Keratinocyte (primary cell): Measurements from ENCODE around the gene IL1RL1. TPM values are rescaled to one million over a fixed set of nuclear protein-coding genes. Genes with fewer than 3 reads are reported as not detected.

Source experiments
- DNase-seq: peaks from one replicate; pipeline ENCODE4 v3.0.0-alpha.2; 2011; ENCODE audit warnings: low read depth, missing footprints, low spot score
- FAIRE-seq: peaks from 2 replicates; lab custom pipeline; 2011; peaks lifted over from hg19 to GRCh38; lab: Jason Lieb, UNC
- H2AFZ ChIP-seq: 2 replicates; pipeline ENCODE4 v1.6.0; 2012; ENCODE audit warnings: low read length, control low read depth, inconsistent platforms; ENCODE audit not compliant: control insufficient read depth
- H3K27ac ChIP-seq: 2 replicates; pipeline ENCODE4 v1.5.1; 2011; ENCODE audit warnings: low read length; ENCODE audit not compliant: control insufficient read depth, insufficient read depth
- H3K27me3 ChIP-seq: 3 replicates; pipeline ENCODE4 v1.6.0; 2011; ENCODE audit warnings: low read length; ENCODE audit not compliant: control insufficient read depth, insufficient read depth; ENCODE audit errors: extremely low read depth
- H3K36me3 ChIP-seq, 2 experiments: 2 replicates in 1 of 2; 3 replicates in 1 of 2; pipeline ENCODE4 v1.5.1; 2011; ENCODE audit warnings: low read length in 2 of 2, mild to moderate bottlenecking in 1 of 2; ENCODE audit not compliant: control insufficient read depth in 2 of 2, insufficient read depth in 2 of 2; ENCODE audit errors: extremely low read depth in 1 of 2
- H3K4me1 ChIP-seq: 3 replicates; pipeline ENCODE4 v1.5.1; 2011; ENCODE audit warnings: low read length; ENCODE audit not compliant: control insufficient read depth, insufficient read depth; ENCODE audit errors: extremely low read depth
- H3K4me2 ChIP-seq: 3 replicates; pipeline ENCODE4 v1.6.0; 2011; ENCODE audit warnings: low read depth, low read length; ENCODE audit not compliant: control insufficient read depth, insufficient read depth; ENCODE audit errors: extremely low read depth
- H3K4me3 ChIP-seq, 3 experiments: fragments of 200-600 bp in 1 of 3; sonication (generic) in 1 of 3; 2 replicates in 2 of 3; 3 replicates in 1 of 3; pipeline ENCODE4 v1.5.1; 2011 to 2016; ENCODE audit warnings: low read length in 3 of 3, mild to moderate bottlenecking in 3 of 3, control low read depth in 2 of 3, inconsistent platforms in 1 of 3, low read depth in 1 of 3, mixed read lengths in 1 of 3, mixed run types in 1 of 3, moderate library complexity in 1 of 3; ENCODE audit not compliant: control insufficient read depth in 2 of 3, insufficient read depth in 2 of 3; ENCODE audit errors: extremely low read depth in 1 of 3
- H3K79me2 ChIP-seq: 2 replicates; pipeline ENCODE4 v1.6.0; 2012; ENCODE audit warnings: low read length; ENCODE audit not compliant: control insufficient read depth, insufficient read depth
- H3K9ac ChIP-seq: 3 replicates; pipeline ENCODE4 v1.6.0; 2011; ENCODE audit warnings: low read length; ENCODE audit not compliant: control insufficient read depth, insufficient read depth; ENCODE audit errors: extremely low read depth
- H3K9me1 ChIP-seq: 3 replicates; pipeline ENCODE4 v1.6.0; 2011; ENCODE audit warnings: low read length; ENCODE audit not compliant: control insufficient read depth, insufficient read depth; ENCODE audit errors: extremely low read depth
- H3K9me3 ChIP-seq: 2 replicates; pipeline ENCODE4 v1.5.1; 2012; ENCODE audit warnings: low read depth, low read length; ENCODE audit not compliant: control insufficient read depth
- H4K20me1 ChIP-seq: 3 replicates; pipeline ENCODE4 v1.6.0; 2011; ENCODE audit warnings: low read length; ENCODE audit not compliant: control insufficient read depth, insufficient read depth; ENCODE audit errors: extremely low read depth
- EZH2 ChIP-seq: IDR thresholded peaks from one replicate; pipeline ENCODE4 v1.6.1; 2012; ENCODE audit warnings: inconsistent platforms, mild to moderate bottlenecking, low read length, moderate library complexity
- dilution Hi-C: fragments of 300-500 bp; cut with MboI; formaldehyde crosslinking; loops from one replicate; pipeline ENCODE4 v1.7.0; 2020; ENCODE audit warnings: low sequenced_read_pairs; ENCODE audit not compliant: extremely low pct_ligation_motif_present
- polyA plus RNA-seq, 5 experiments: library from polyadenylated mRNA; depleted of rRNA in 3 of 5; stranded (reverse) in 3 of 5; stranded (forward) in 1 of 5; unstranded in 1 of 5; fragments of >200 nt; gene quantifications; 1 replicate in 1 of 5; 2 replicates in 3 of 5; 3 replicates in 1 of 5; pipeline versions ENCODE4 v1.2.1 to v1.2.3, GENCODE V29; 2011 to 2012; ENCODE audit warnings: missing spikeins in 2 of 5, low read depth in 1 of 5, low replicate concordance in 1 of 5
- TF ChIP-seq, protein P1 (sequence below), 3 experiments: IDR thresholded peaks in 1 of 3; conservative IDR thresholded peaks in 1 of 3; optimal IDR thresholded peaks in 1 of 3; 2 replicates in 2 of 3; 3 replicates in 1 of 3; pipeline versions ENCODE3 to v1.5.1; 2011; ENCODE audit warnings: low read length in 3 of 3, mild to moderate bottlenecking in 3 of 3, moderate library complexity in 2 of 3, control low read depth in 1 of 3, inconsistent platforms in 1 of 3; ENCODE audit not compliant: insufficient read depth in 2 of 3; ENCODE audit errors: extremely low read depth in 1 of 3

IL1RL1 gene
- polyA plus RNA-seq, 1 donor (not counting 4 experiments of a cell fraction or from before 2014, with no cell fraction given): 0.93 TPM

GRCh38 chr2:102376052-102376591 lies 64.8 kb downstream of the IL1RL1 start:
- Histone ChIP-seq H3K4me1 (no peaks in the 10 kb centered on the region), H4K20me1 (no peaks in the 10 kb centered on the region), H2AFZ (no peak overlapping the region), H3K4me2 (no peak overlapping the region), H3K27ac (no peak overlapping the region), H3K4me3 (no peak overlapping the region), H3K79me2 (no peaks in the 10 kb centered on the region), H3K9ac (no peak overlapping the region), H3K36me3 (no peaks in the 10 kb centered on the region), H3K9me1 (no peaks in the 10 kb centered on the region), H3K9me3 (no peaks in the 10 kb centered on the region), H3K27me3 (no peaks in the 10 kb centered on the region)
- FAIRE-seq (no peak), DNase-seq (no peak)
- dilution Hi-C loops: no loop called here
- no peak for TF ChIP-seq EZH2
- TF ChIP-seq, protein P1, sequence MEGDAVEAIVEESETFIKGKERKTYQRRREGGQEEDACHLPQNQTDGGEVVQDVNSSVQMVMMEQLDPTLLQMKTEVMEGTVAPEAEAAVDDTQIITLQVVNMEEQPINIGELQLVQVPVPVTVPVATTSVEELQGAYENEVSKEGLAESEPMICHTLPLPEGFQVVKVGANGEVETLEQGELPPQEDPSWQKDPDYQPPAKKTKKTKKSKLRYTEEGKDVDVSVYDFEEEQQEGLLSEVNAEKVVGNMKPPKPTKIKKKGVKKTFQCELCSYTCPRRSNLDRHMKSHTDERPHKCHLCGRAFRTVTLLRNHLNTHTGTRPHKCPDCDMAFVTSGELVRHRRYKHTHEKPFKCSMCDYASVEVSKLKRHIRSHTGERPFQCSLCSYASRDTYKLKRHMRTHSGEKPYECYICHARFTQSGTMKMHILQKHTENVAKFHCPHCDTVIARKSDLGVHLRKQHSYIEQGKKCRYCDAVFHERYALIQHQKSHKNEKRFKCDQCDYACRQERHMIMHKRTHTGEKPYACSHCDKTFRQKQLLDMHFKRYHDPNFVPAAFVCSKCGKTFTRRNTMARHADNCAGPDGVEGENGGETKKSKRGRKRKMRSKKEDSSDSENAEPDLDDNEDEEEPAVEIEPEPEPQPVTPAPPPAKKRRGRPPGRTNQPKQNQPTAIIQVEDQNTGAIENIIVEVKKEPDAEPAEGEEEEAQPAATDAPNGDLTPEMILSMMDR (optimal IDR thresholded peaks at IDR 0.05 in 1 of 3, IDR thresholded peaks at IDR 0.05 in 1 of 3, conservative IDR thresholded peaks at IDR 0.05 in 1 of 3; ENCODE audit: extremely low read depth in 1 of 3, insufficient read depth in 2 of 3, low read length in 3 of 3): no peak

DNA sequence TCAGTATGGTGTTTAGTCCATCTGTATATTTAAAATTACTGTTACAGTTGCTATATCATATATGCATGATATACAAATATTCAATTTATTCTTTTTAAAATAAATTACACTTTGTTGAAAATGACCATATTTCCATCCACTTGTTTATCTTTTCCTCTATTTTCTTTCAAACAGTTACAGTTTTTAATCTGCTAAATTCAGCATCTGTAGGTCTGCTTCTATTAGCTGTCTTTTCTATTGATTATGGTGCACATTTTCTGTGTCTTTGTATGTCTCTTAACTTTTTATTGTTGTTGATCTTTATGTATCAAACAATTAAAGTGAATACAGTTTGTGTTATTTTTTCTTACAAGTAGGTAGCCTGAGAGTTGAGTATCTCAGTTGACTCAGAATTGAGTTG lies 72.4 kb downstream of the IL1RL1 start:
- Histone ChIP-seq H3K9me3 (peaks cover 3% of the 10 kb centered on the region), H3K79me2 (no peaks in the 10 kb centered on the region), H3K4me3 (no peak overlapping the region), H4K20me1 (no peaks in the 10 kb centered on the region), H3K27ac (no peak overlapping the region), H3K36me3 (no peaks in the 10 kb centered on the region), H3K9ac (no peak overlapping the region), H3K4me1 (peaks cover 3% of the 10 kb centered on the region), H2AFZ (no peak overlapping the region), H3K9me1 (no peaks in the 10 kb centered on the region), H3K27me3 (no peaks in the 10 kb centered on the region), H3K4me2 (no peak overlapping the region)
- TF ChIP-seq, protein P1 (optimal IDR thresholded peaks at IDR 0.05 in 1 of 3, IDR thresholded peaks at IDR 0.05 in 1 of 3, conservative IDR thresholded peaks at IDR 0.05 in 1 of 3; ENCODE audit: extremely low read depth in 1 of 3, insufficient read depth in 2 of 3, low read length in 3 of 3): no peak
- no peak for TF ChIP-seq EZH2
- DNase-seq (no peak), FAIRE-seq (no peak)
- dilution Hi-C loops: no loop called here
